Measurements from ENCODE around the gene HNRNPA1. TPM values are rescaled to one million over a fixed set of nuclear protein-coding genes. Genes with fewer than 3 reads are reported as not detected.
"Not testable (repeated sequence)": the region's sequence is repeated elsewhere in the genome, so short reads cannot be mapped to it uniquely, and the experiment has no call there.

Gene HNRNPA1
- total RNA-seq, 2 donors from 2014 or later, result 431 to 588 TPM

DNA sequence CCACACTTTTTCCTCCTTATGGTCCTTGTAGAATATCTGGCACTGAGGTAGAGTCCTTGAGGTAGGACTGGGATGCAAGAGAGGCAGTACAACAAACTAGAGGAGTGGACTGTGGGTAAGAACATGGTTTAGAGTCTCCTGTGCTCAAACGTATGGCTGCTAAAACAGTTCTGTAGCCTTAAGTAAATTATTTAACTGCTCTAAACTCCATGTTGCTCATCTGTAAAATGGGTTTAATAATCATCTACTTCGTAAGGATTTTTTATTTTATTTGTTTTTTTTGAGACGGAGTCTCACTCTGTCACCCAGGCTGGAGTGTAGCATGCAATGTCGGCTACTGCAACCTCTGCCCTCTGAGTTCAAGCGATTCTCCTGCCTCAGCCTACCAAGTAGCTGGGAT is 40.8 kb downstream of the HNRNPA1 start:
- ATAC-seq, result no peak
- DNase-seq, result no peak
- intact Hi-C loops (cut with DNase I), result no loop called here

DNA sequence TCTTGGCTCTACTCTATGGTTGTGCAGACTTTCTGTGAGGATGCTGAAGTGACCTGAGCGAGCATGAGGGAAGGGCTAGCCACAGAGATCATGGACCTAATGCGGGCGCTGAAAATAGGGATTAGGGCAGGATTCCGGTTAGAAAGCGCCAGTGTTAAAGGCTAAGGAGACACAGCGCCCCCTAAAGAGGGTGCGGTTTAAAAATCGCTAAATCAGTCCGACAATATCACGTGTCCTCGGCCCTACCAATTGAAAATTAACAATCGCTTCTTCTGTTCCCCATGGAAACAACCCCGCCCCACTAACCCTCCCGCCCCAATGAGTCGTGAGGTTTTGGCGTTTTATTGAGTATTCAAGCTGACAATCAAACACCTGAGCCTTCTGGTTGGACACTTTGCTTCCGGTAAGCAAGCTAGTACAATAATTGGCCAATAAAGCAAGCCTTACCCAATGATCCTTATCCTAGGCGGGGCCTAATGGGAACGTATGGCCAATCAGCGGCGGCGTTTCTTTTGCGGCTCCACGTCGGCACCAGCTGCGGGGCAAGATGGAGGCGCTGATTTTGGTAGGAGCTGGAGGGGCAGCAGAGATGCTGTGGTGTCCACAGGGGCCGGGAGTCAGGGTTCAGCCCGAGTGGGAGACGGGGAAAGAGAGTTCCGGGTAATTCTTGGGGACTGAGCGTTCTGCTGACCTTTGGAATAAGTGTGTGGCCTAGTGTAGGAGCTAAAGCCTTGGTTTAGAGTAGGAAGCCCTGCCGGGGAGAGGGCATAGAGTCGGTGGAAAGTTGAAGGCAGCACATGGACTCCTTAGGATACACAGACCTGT is 44.3 kb downstream of the HNRNPA1 start, which contains the start of gene COPZ1:
COPZ1 (plus strand) TSS at position 515 of the 825 bp plus-strand sequence; CDS start at position 548, 33 bp downstream.
- ATAC-seq (peak; percentile 98 to 99), DNase-seq (peak; percentile 94)
- intact Hi-C loops (cut with DNase I), result loop anchor here in 1 of 2 donors (1.0 kb wide), 1 partner anchor 105 kb away; no protein-coding TSS in a partner anchor

DNA sequence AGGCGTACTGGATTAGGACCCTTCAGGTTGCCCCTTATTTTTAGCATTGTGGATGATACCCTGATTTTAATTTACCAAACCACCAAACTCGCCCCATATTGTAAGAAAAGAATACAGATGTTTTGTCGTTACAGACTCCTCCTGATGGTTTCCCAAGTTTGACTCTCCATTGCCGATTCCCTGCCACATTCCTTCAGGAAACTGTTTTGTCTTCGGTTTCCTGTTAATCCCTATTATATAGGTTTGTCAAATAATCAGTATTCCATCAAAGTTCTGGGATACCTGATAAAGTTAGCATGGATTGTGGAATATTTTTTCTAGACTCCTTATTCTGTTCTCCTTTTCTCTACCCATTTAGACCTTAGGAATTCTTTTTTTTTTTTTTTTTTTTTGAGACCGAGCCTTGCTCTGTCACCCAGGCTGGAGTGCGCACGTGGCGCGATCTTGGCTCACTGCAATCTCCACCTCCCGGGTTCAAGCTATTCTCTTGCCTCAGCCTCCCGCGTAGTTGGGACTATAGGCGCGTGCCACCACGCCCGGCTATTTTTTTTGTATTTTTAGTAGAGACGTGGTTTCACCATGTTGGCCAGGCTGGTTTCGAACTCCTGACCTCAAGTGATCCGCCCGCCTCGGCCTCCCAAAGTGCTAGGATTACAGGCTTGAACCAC is 45.0 kb downstream of the HNRNPA1 start:
- ATAC-seq; DNase-seq; intact Hi-C loops (cut with DNase I): not testable (repeated sequence)

DNA sequence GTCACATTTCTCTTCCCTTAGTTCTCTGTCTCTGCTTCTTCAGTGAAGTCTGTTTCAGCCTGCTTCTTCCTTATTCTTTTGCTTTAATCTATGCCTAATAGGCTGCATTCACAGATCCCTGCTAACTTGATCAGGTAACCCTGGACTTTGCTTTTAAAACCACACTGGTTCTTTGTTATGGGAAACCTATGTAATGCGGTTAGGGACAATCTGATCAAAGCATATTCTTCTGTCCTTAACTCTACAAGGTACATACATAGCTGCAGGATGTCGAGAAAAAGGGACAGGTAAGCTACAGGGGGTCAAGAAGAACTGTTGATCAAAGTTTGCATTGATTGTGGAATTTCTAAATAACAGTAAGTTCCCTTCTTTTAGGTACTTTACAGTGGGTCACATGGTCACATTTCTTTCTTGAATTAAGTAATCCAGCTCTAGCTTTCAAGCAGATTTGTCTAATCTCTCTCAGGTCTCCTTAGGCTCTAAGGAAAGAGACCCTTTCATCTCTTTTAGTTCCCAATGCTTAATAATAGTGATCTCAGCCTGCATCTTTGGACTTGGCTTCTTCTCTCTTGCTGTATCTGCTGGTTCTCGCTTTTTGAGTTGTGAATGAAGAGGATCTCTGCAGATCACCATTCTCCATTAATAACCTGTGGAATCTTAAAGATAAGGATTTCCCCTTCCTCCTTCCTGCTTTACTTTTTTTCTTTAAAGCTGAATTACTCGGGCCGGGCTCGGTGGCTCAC is 48.2 kb downstream of the HNRNPA1 start:
- intact Hi-C loops (cut with DNase I), result no loop called here
- no peak for ATAC-seq

DNA sequence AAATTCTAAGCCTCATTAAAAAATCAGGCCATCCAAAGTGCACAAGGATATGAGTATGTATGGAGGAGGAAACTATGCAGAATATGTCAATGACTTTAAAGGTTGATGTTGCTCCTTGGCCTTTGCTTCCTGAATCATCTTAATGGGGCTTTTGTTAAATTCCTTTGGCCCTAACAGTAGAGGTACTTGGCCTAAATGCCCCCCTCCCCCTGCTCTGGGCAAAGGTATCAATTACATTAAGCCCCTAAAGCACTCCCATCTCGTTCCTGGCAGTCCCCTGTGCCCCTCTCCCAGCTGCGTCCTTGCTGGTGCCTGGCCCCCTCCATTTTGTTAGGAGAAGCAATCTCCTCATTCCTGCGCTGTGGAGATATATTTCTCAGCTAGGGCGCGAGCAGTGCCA is 49.2 kb downstream of the HNRNPA1 start:
- ATAC-seq, result no peak
- intact Hi-C loops (cut with DNase I), result no loop called here
- no peak for DNase-seq

More for the DNA sequence above, 48.2 kb downstream of the HNRNPA1 start:
- no peak for DNase-seq

DNA sequence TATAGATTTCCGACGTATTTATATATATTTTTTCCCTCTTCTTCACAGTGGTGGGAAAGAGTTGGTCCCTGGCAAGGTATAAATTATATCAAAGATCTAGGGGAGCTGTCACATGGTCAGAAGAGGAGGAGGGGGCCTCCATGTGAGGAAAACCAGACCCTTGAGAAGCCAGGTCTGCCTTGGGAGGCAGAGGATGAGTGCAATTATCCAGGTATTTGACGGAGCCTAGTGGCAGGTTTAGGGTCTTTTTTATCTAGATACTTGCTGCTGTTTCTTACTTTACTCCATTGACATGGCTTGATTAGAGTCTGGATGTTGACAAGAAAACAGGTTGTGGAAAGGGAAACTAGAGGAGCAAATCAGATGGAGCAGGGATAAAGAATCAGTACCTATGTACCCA is 49.9 kb downstream of the HNRNPA1 start:
- no peak for DNase-seq
- no peak for ATAC-seq
- intact Hi-C loops (cut with DNase I), result no loop called here

DNA sequence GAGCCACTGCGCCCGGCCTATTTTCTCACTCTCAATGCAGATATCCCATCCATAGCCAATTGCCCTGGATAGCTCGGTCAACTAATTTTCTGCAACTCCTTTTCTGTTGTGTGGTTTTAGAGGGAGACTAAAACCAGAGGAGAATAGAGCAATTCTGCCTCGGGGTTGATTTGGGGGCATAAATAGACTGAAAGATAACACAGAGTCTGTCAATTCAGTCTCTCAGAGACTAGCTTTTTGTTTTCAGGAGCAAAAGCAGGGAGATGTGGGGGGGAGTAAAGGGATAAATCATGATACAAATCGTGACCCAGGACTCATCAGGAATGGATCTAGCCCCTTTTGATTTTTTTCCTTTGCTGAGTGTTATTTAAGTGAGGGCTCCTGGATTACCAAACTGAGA is 50.9 kb downstream of the HNRNPA1 start:
- no peak for ATAC-seq
- intact Hi-C loops (cut with DNase I), result no loop called here
- no peak for DNase-seq

DNA sequence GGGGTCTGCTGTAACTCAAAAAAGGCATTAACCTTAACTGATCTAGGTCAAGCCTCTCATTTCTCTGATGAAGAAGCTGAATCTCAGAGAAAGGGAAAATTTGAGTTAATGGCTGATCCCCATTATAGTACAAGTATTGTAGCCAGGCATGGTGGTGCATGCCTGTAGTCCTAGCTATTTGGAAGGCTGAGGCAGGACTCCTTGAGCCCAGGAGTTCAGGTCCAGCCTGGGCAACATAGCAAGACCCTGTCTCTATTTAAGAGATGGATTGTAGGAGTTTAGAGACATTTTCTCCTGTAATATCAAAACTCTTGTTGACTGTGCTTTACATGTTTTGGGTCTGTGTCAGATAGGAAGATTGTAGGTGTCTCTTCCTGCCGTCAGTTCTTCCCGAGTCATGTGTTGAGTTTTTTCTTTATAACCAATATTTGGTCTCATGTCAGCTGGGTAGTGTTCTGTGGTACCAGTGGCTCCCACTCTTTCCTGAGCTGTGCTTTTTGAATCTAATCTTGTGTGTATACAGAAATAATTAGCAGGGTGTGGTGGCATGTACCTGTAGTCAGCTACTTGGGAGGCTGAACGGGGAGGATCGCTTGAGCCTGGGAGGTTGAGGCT is 53.0 kb downstream of the HNRNPA1 start:
- intact Hi-C loops (cut with DNase I), result no loop called here
- ATAC-seq (no peak), DNase-seq (no peak)

Other genes starting within 250 kb of the HNRNPA1 start
- gene HOXC5, start 247.7 kb upstream of the HNRNPA1 start, total RNA-seq, result not detected
- gene HOXC4, start 226.9 kb upstream of the HNRNPA1 start, total RNA-seq, result under 1 TPM; 0.16 to 0.35 TPM
- gene SMUG1, start 91.7 kb upstream of the HNRNPA1 start, total RNA-seq, result 10 to 100 TPM; 17.9 to 18.0 TPM
- gene CBX5, start 604 bp upstream of the HNRNPA1 start, total RNA-seq, result 10 to 100 TPM; 50.8 to 55.7 TPM
- gene NFE2, start 20.3 kb downstream of the HNRNPA1 start, total RNA-seq, result 1 to 10 TPM; 1.0 to 1.6 TPM
- 100 to 1,000 TPM; 118 to 131 TPM for gene COPZ1, start 44.4 kb downstream of the HNRNPA1 start, total RNA-seq
- under 1 TPM; 0.29 to 0.55 TPM for gene GPR84, start 83.8 kb downstream of the HNRNPA1 start, total RNA-seq
- gene ZNF385A, start 104.0 kb downstream of the HNRNPA1 start, total RNA-seq, result 10 to 100 TPM; 20.4 to 24.2 TPM
- 100 to 1,000 TPM in 1 of 2 donors, 10 to 100 TPM in 1; 45.7 to 133 TPM for gene ITGA5, start 138.5 kb downstream of the HNRNPA1 start, total RNA-seq
- gene GTSF1, start 192.9 kb downstream of the HNRNPA1 start, total RNA-seq, result 1 to 10 TPM in 1 of 2 donors, not detected in 1; 1.0 TPM
- gene NCKAP1L, start 217.0 kb downstream of the HNRNPA1 start, total RNA-seq, result 10 to 100 TPM; 13.7 to 24.9 TPM